ENCODE data around the gene FOXD3. TPM values are rescaled to one million over a fixed set of nuclear protein-coding genes. Genes with fewer than 3 reads are reported as not detected.

The FOXD3 gene
- polyA plus RNA-seq, 1 experiment = not detected

- CTCF ChIA-PET = no interaction called here
- Histone ChIP-seq H3K27me3 (ENCODE audit: control insufficient read depth, insufficient read depth, low read length) (0 out of 2 replicates have a peak, but pooled peaks cover 1% of the 10 kb centered on the region), H3K4me3 (ENCODE audit: low read depth, low read length) (no peak overlapping the region), H3K36me3 (ENCODE audit: control insufficient read depth, insufficient read depth, low read length) (no peaks in the 10 kb centered on the region)
- DNase-seq (ENCODE audit: low read depth) = no peak
- no peak for TF ChIP-seq CTCF (IDR thresholded peaks at IDR 0.05; ENCODE audit: insufficient read depth, low read depth, low read length)
- POLR2A ChIA-PET = no interaction called here
These were observed 40.2 kb downstream of the FOXD3 start for GRCh38 chr1:63362578-63362977.

- no peak for TF ChIP-seq CTCF (IDR thresholded peaks at IDR 0.05; ENCODE audit: insufficient read depth, low read depth, low read length)
- CTCF ChIA-PET = no interaction called here
- POLR2A ChIA-PET = no interaction called here
These were observed 40.6 kb downstream of the FOXD3 start for GRCh38 chr1:63363014-63363413.

GRCh38 chr1:63366908-63367214 is 44.5 kb downstream of the FOXD3 start:
- Histone ChIP-seq H3K4me3 (ENCODE audit: low read depth, low read length) (peak overlapping the region; percentile 84), H3K36me3 (ENCODE audit: control insufficient read depth, insufficient read depth, low read length) (no peaks in the 10 kb centered on the region), H3K27me3 (ENCODE audit: control insufficient read depth, insufficient read depth, low read length) (0 out of 2 replicates have a peak, but pooled peaks cover 1% of the 10 kb centered on the region)
- ChIA-PET CTCF (no interaction called here), POLR2A (no interaction called here)
- no peak for DNase-seq (ENCODE audit: low read depth)
- TF ChIP-seq CTCF (IDR thresholded peaks at IDR 0.05; ENCODE audit: insufficient read depth, low read depth, low read length) = no peak

More at GRCh38 chr1:63363014-63363413, 40.6 kb downstream of the FOXD3 start:
- Histone ChIP-seq H3K36me3 (ENCODE audit: control insufficient read depth, insufficient read depth, low read length) (no peaks in the 10 kb centered on the region), H3K27me3 (ENCODE audit: control insufficient read depth, insufficient read depth, low read length) (0 out of 2 replicates have a peak, but pooled peaks cover 1% of the 10 kb centered on the region), H3K4me3 (ENCODE audit: low read depth, low read length) (no peak overlapping the region)
- no peak for DNase-seq (ENCODE audit: low read depth)

- ChIA-PET CTCF (interaction anchor here (1.4 kb wide), 1 partner anchor 40 kb away, joined by 3 read pairs; no protein-coding TSS in a partner anchor), POLR2A (no interaction called here)
- no peaks in the 10 kb centered on the region for H3K36me3 ChIP-seq (ENCODE audit: control insufficient read depth, insufficient read depth, low read length)
These were observed 45.1 kb downstream of the FOXD3 start, which contains the start of gene ALG6 for GRCh38 chr1:63367215-63368103. Gene ALG6 (plus strand): TSS chr1:63367627. CDS start chr1:63370978, 3,351 bp downstream.

More at GRCh38 chr1:63367215-63368103, 45.1 kb downstream of the FOXD3 start, which contains the start of gene ALG6:
- TF ChIP-seq CTCF (IDR thresholded peaks at IDR 0.05; ENCODE audit: insufficient read depth, low read depth, low read length) = peak; percentile 39; the same call in 1 of the 2 replicates
- Histone ChIP-seq H3K27me3 (ENCODE audit: control insufficient read depth, insufficient read depth, low read length) (0 out of 2 replicates have a peak, but pooled peaks cover 1% of the 10 kb centered on the region), H3K4me3 (ENCODE audit: low read depth, low read length) (peak within 1 kb of the TSS; percentile 84)
- DNase-seq (ENCODE audit: low read depth) = peak; percentile 54

Data from BJ (cell line).